ENCODE measurements around the gene WIPF3. TPM values are rescaled to one million over a fixed set of nuclear protein-coding genes. Genes with fewer than 3 reads are reported as not detected.

Gene WIPF3, protein sequence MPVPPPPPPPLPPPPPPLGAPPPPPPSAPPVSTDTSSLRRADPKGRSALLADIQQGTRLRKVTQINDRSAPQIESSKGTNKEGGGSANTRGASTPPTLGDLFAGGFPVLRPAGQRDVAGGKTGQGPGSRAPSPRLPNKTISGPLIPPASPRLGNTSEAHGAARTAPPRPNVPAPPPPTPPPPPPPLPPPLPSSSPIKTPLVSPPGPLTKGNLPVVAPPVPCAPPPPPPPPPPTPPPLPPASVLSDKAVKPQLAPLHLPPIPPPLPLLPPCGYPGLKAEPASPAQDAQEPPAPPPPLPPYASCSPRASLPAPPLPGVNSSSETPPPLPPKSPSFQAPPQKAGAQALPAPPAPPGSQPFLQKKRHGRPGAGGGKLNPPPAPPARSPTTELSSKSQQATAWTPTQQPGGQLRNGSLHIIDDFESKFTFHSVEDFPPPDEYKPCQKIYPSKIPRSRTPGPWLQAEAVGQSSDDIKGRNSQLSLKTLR
- not detected in 2 replicates for total RNA-seq
- long read RNA-seq: 0 reads

DNA sequence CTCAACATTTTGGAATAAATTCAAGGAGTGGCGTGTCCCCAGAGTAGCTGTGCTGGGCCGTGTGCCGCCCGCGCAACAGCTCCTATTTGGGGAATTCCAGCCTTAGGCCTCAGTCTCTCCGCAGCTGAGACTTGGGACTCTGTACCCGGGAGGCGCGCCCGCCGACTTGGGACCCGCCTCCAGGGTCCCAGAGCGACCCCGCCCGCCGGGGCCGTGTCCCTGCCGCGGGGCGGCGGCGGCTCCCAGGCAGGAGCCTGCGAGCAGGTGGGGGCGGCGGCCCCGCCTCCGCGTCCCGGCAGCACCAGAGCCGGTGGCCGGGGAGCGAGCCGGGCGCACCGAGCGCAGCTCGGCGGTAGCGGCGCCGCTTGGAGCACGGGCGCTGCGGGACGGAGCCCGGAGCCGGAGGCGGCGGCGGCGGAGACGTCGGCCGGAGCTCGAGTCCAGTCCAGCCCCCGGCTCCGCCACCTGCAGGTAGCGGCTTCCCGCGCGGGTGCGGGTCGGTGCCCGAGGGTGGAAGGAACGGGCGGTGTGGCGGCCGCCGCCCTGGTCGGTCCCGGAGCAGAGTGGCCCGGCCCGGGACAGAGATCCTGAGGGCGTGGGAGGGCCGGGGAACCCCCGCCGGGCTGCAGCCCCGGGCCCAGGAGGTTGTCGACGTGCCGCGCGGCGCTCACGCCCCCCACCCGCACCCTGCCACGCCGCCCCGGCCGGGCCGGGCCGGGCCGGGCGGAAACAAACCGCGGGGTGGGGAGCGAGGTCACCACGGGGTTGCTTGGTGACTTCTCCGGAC is at the start of gene WIPF3:
WIPF3 (plus strand) TSS at position 301 of the 787 bp plus-strand sequence. CDS start 28,217 bp downstream, outside the sequence.
- H3K4me1 Mint-ChIP-seq (ENCODE audit: unreplicated experiment): peaks cover 8% of the 10 kb centered on the region
- H3K27me3 Mint-ChIP-seq (ENCODE audit: unreplicated experiment): peaks cover 88% of the 10 kb centered on the region
- no peak for DNase-seq (ENCODE audit: extremely low spot score, unreplicated experiment)
- H3K36me3 Mint-ChIP-seq (ENCODE audit: unreplicated experiment): peaks cover 3% of the 10 kb centered on the region
- peak within 1 kb of the TSS; percentile 57 for H3K4me3 Mint-ChIP-seq (ENCODE audit: unreplicated experiment)
- no peak within 1 kb of the TSS for H3K27ac Mint-ChIP-seq (ENCODE audit: unreplicated experiment)
- no peaks in the 10 kb centered on the region for H3K9me3 Mint-ChIP-seq (ENCODE audit: unreplicated experiment)
- TF ChIP-seq, protein P1, sequence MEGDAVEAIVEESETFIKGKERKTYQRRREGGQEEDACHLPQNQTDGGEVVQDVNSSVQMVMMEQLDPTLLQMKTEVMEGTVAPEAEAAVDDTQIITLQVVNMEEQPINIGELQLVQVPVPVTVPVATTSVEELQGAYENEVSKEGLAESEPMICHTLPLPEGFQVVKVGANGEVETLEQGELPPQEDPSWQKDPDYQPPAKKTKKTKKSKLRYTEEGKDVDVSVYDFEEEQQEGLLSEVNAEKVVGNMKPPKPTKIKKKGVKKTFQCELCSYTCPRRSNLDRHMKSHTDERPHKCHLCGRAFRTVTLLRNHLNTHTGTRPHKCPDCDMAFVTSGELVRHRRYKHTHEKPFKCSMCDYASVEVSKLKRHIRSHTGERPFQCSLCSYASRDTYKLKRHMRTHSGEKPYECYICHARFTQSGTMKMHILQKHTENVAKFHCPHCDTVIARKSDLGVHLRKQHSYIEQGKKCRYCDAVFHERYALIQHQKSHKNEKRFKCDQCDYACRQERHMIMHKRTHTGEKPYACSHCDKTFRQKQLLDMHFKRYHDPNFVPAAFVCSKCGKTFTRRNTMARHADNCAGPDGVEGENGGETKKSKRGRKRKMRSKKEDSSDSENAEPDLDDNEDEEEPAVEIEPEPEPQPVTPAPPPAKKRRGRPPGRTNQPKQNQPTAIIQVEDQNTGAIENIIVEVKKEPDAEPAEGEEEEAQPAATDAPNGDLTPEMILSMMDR (IDR thresholded peaks at IDR 0.05): no peak

DNA sequence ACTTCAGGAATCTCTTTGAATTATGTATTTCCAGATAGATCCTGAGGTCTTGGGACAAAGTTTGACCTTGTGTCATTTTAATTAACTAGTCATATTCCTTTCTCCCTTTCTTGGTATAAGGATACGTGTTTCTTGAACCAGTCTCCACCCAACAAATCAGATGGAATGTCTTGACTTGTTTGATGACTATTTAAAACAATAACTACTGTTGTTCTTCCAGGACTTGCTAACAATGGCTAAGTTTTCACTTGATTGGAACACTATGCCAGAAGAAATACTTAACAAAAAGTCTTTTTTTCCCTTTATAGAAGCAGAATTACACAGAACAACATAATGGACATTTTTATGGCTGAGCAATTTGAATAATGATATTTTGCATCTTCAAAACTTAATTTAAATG is 43.0 kb upstream of the WIPF3 start:
- no peaks in the 10 kb centered on the region for H3K36me3 Mint-ChIP-seq (ENCODE audit: unreplicated experiment)
- H3K4me3 Mint-ChIP-seq (ENCODE audit: unreplicated experiment): no peak overlapping the region
- TF ChIP-seq, protein P1 (IDR thresholded peaks at IDR 0.05): no peak
- H3K27ac Mint-ChIP-seq (ENCODE audit: unreplicated experiment): no peak overlapping the region
- no peaks in the 10 kb centered on the region for H3K4me1 Mint-ChIP-seq (ENCODE audit: unreplicated experiment)
- DNase-seq (ENCODE audit: extremely low spot score, unreplicated experiment): no peak
- peaks cover 50% of the 10 kb centered on the region for H3K27me3 Mint-ChIP-seq (ENCODE audit: unreplicated experiment)
- peaks cover 3% of the 10 kb centered on the region for H3K9me3 Mint-ChIP-seq (ENCODE audit: unreplicated experiment)

DNA sequence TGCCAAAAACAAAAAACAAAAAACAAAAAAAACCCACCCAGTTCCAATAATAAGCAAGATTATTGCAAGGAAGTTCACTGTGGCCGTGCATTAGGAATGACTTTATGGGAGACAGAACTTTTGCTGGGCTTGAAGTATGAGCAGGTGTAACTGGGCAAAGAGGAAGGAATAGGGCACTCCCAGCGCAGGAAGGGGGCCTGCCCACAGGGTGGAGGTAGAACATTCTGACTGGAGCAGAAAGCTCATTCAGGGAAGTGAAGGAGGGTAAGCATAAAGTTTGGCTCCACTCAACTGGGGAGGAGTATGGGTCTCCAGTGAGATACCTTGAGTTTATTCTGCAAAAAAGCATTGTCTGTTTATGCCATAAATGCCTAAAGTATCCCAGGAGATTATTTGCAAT is 42.1 kb upstream of the WIPF3 start:
- Mint-ChIP-seq H3K27me3 (ENCODE audit: unreplicated experiment) (peaks cover 56% of the 10 kb centered on the region), H3K36me3 (ENCODE audit: unreplicated experiment) (no peaks in the 10 kb centered on the region), H3K4me1 (ENCODE audit: unreplicated experiment) (no peaks in the 10 kb centered on the region), H3K9me3 (ENCODE audit: unreplicated experiment) (peaks cover 5% of the 10 kb centered on the region), H3K4me3 (ENCODE audit: unreplicated experiment) (no peak overlapping the region), H3K27ac (ENCODE audit: unreplicated experiment) (no peak overlapping the region)
- TF ChIP-seq, protein P1 (IDR thresholded peaks at IDR 0.05): no peak
- no peak for DNase-seq (ENCODE audit: extremely low spot score, unreplicated experiment)

DNA sequence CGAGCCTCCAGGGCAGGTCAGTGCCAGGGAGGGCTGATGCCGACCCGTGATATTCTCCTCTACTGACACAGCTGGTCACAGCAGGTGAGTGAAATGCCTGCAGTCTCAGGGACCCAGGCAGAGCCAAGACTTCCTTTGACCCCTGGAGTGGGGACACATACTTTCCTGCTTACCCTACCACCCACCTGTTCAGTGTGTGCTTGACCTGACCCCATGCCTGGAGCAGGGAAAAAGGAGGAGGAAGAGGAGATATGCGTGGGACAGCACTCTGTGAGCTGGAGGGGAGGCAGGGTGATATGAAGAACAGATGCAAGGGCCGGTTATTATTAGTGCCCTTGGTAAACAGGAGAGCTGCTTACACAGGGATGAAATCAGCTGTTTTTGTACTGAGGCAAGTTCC is 40.8 kb upstream of the WIPF3 start:
- H3K9me3 Mint-ChIP-seq (ENCODE audit: unreplicated experiment): peaks cover 5% of the 10 kb centered on the region
- TF ChIP-seq, protein P1 (IDR thresholded peaks at IDR 0.05): no peak
- no peak for DNase-seq (ENCODE audit: extremely low spot score, unreplicated experiment)
- no peak overlapping the region for H3K4me3 Mint-ChIP-seq (ENCODE audit: unreplicated experiment)
- H3K27ac Mint-ChIP-seq (ENCODE audit: unreplicated experiment): no peak overlapping the region
- H3K4me1 Mint-ChIP-seq (ENCODE audit: unreplicated experiment): no peaks in the 10 kb centered on the region
- H3K36me3 Mint-ChIP-seq (ENCODE audit: unreplicated experiment): no peaks in the 10 kb centered on the region
- H3K27me3 Mint-ChIP-seq (ENCODE audit: unreplicated experiment): peaks cover 66% of the 10 kb centered on the region

DNA sequence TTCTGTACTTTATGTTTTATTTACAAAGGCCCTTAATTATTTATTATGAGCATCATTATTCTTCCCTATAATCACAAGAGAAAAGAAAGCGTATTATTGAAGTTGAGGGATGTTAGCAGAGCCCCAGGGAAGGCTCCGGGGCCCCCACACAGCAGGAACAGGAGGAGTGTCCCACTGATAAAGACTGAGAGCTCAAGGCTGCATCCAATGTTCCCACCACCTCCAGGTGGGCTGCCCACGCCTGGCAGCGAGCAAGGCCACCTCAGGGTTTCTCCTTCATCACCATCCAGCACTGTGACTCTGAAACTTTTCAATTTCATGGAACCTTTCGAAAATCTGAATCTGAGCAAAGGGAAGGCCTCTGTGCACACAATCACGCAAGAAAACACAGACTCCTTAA is 35.9 kb upstream of the WIPF3 start:
- Mint-ChIP-seq H3K4me1 (ENCODE audit: unreplicated experiment) (no peaks in the 10 kb centered on the region), H3K4me3 (ENCODE audit: unreplicated experiment) (no peak overlapping the region), H3K36me3 (ENCODE audit: unreplicated experiment) (no peaks in the 10 kb centered on the region), H3K27ac (ENCODE audit: unreplicated experiment) (no peak overlapping the region), H3K9me3 (ENCODE audit: unreplicated experiment) (peaks cover 5% of the 10 kb centered on the region), H3K27me3 (ENCODE audit: unreplicated experiment) (peaks cover 56% of the 10 kb centered on the region)
- no peak for DNase-seq (ENCODE audit: extremely low spot score, unreplicated experiment)
- TF ChIP-seq, protein P1 (IDR thresholded peaks at IDR 0.05): no peak
